Right atrium auricular region (tissue), 2 donors: ENCODE results near the gene IYD. TPM values are rescaled to one million over a fixed set of nuclear protein-coding genes. Genes with fewer than 3 reads are reported as not detected.
A peak's percentile ranks its signal among the peaks of the same experiment; 100 is the strongest.

Source experiments
- DNase-seq: peaks from one replicate; pipeline ENCODE4 v3.0.0-alpha.2; 2019; ENCODE audit warnings: low spot score
- H3K27ac ChIP-seq, 2 donors: fragments of 200-600 bp; sonication (generic); 1 replicate in 1 of 2; 2 replicates in 1 of 2; pipeline ENCODE4 v1.5.1; 2016 to 2019
- H3K27me3 ChIP-seq, 2 donors: fragments of 200-600 bp; sonication (generic); one replicate each; pipeline versions ENCODE4 v1.5.1 to v1.6.0; 2017 to 2019
- H3K36me3 ChIP-seq: fragments of 200-600 bp; sonication (generic); one replicate; pipeline ENCODE4 v1.5.1; 2016
- H3K4me1 ChIP-seq, 2 donors: fragments of 200-600 bp; sonication (generic); one replicate each; pipeline versions ENCODE4 v1.5.1 to v1.6.0; 2017 to 2019
- H3K4me3 ChIP-seq, 2 donors: fragments of 200-600 bp; sonication (generic); 1 replicate in 1 of 2; 2 replicates in 1 of 2; pipeline ENCODE4 v1.5.1; 2017 to 2019; ENCODE audit warnings: mild to moderate bottlenecking in 1 of 2, moderate library complexity in 1 of 2
- H3K9me3 ChIP-seq, 2 donors: fragments of 200-600 bp; sonication (generic); one replicate each; pipeline ENCODE4 v1.5.1; 2019
- CTCF ChIP-seq, 2 donors: fragments of 200-600 bp; sonication (generic); IDR thresholded peaks; one replicate each; pipeline ENCODE4 v1.5.1; 2019; ENCODE audit warnings: antibody characterized with exemption in 2 of 2
- total RNA-seq, 2 donors: library from RNA; depleted of rRNA; stranded (reverse); fragments of >200 nt; gene quantifications; one replicate each; pipeline ENCODE4 v1.1.0, GENCODE V29; 2016

IYD gene
- total RNA-seq, 2 donors from 2014 or later: not detected

- H3K4me1 ChIP-seq: peaks cover 0 to 12% of the 10 kb centered on the region in 2 donors
Measured at GRCh38 chr6:150403458-150404246, 34.8 kb downstream of the IYD start.

GRCh38 chr6:150406948-150407347 is 38.1 kb downstream of the IYD start:
- Histone ChIP-seq H3K27ac (no peak overlapping the region), H3K4me3 (no peak overlapping the region), H3K4me1 (peaks cover 0 to 30% of the 10 kb centered on the region in 2 donors), H3K9me3 (no peaks in the 10 kb centered on the region), H3K27me3 (no peaks in the 10 kb centered on the region), H3K36me3 (no peaks in the 10 kb centered on the region)
- DNase-seq: no peak
- TF ChIP-seq CTCF (IDR thresholded peaks at IDR 0.05): no peak

More at GRCh38 chr6:150403458-150404246, 34.8 kb downstream of the IYD start:
- TF ChIP-seq CTCF (IDR thresholded peaks at IDR 0.05): no peak
- Histone ChIP-seq H3K27me3 (no peaks in the 10 kb centered on the region), H3K27ac (peak overlapping the region in 1 of 2 donors; percentile 47), H3K36me3 (no peaks in the 10 kb centered on the region), H3K9me3 (no peaks in the 10 kb centered on the region), H3K4me3 (no peak overlapping the region)
- DNase-seq: no peak

GRCh38 chr6:150408842-150409241 is 40.0 kb downstream of the IYD start:
- Histone ChIP-seq H3K4me1 (peaks cover 0 to 21% of the 10 kb centered on the region in 2 donors), H3K36me3 (no peaks in the 10 kb centered on the region), H3K9me3 (no peaks in the 10 kb centered on the region), H3K27ac (no peak overlapping the region), H3K4me3 (no peak overlapping the region), H3K27me3 (no peaks in the 10 kb centered on the region)
- no peak for TF ChIP-seq CTCF (IDR thresholded peaks at IDR 0.05)
- no peak for DNase-seq

GRCh38 chr6:150409576-150410066 is 40.8 kb downstream of the IYD start:
- H3K4me1 ChIP-seq: peaks cover 0 to 18% of the 10 kb centered on the region in 2 donors
- H3K9me3 ChIP-seq: no peaks in the 10 kb centered on the region
- no peaks in the 10 kb centered on the region for H3K27me3 ChIP-seq
- no peak for TF ChIP-seq CTCF (IDR thresholded peaks at IDR 0.05)
- H3K27ac ChIP-seq: no peak overlapping the region
- H3K36me3 ChIP-seq: no peaks in the 10 kb centered on the region
- no peak overlapping the region for H3K4me3 ChIP-seq
- peak; percentile 80 for DNase-seq

- Histone ChIP-seq H3K36me3 (no peaks in the 10 kb centered on the region), H3K27ac (no peak overlapping the region), H3K4me3 (no peak overlapping the region), H3K27me3 (no peaks in the 10 kb centered on the region), H3K9me3 (no peaks in the 10 kb centered on the region), H3K4me1 (peaks cover 0 to 18% of the 10 kb centered on the region in 2 donors)
- no peak for DNase-seq
- no peak for TF ChIP-seq CTCF (IDR thresholded peaks at IDR 0.05)
Measured at GRCh38 chr6:150410399-150410798, 41.6 kb downstream of the IYD start.
